CD4-positive, alpha-beta T cell treated with Interleukin-17A for 1 hour (primary cell): ENCODE results near the gene CDAN1.
"Not testable (repeated sequence)": the region's sequence is repeated elsewhere in the genome, so short reads cannot be mapped to it uniquely, and the experiment has no call there.

ENCODE experiments used
- DNase-seq: peaks from one replicate; pipeline ENCODE4 v3.0.0-alpha.2; 2020

CDAN1 gene

DNA sequence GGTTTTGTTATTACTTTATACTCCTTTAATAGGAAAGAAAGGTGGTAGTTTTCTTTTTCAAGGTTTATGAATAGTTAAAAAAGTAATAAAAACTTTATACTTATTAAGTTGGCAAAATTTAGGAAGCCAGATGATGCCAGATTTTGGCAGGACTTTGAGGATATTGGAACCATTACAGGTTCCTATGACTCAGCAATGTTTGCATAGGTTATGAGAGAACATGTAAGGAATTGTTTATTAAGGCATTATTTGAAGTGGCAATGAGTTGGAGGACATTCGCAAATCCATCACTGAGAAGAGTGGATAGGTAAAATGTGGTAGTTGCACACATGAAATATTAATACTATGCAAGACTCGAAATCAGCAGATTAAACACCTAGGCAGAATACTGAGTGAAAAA lies 29.9 kb downstream of the CDAN1 start:
- no peak for DNase-seq

- no peak for DNase-seq
These were observed 31.6 kb downstream of the CDAN1 start for GRCh38 chr15:42705336-42705735.

- DNase-seq, result peak; percentile 74
These were observed 32.4 kb downstream of the CDAN1 start for GRCh38 chr15:42704492-42704926.

- DNase-seq, result no peak
These were observed 40.3 kb downstream of the CDAN1 start for GRCh38 chr15:42696626-42697025.

- no peak for DNase-seq
These were observed 41.3 kb downstream of the CDAN1 start for GRCh38 chr15:42695527-42696071.

DNA sequence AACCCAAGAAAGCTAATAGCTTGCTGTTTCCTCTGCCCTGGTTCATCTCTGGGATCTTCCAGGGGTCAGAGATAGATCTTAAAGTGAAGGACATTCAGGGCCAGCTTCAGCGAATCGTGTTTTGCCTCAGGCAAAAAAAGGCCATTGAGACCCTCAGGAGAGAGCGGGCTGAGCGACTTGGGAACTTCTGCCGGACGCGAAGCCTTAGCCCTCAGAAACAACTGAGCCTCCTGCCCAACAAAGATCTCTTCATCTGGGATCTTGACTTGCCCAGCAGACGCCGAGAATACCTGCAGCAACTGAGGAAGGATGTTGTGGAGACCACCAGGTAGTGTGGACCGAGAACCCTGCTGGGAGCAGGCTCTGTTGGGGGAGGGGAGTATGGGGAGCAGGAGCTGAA lies 42.5 kb downstream of the CDAN1 start:
- no peak for DNase-seq

DNA sequence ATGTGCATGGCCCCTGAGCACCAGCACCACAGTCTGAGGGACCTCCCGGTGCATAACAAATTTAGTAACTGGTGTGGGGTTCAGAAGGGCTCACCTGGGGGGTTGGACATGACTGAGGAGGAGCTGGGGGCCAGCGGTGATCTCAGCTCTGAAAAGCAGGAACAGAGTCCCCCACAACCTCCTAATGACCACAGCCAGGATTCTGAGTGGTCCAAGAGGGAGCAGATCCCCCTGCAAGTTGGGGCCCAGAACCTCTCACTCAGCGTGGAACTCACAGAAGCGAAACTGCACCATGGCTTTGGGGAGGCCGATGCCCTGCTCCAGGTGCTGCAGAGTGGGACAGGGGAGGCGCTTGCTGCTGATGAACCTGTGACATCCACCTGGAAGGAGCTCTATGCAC lies 43.0 kb downstream of the CDAN1 start:
- no peak for DNase-seq

DNA sequence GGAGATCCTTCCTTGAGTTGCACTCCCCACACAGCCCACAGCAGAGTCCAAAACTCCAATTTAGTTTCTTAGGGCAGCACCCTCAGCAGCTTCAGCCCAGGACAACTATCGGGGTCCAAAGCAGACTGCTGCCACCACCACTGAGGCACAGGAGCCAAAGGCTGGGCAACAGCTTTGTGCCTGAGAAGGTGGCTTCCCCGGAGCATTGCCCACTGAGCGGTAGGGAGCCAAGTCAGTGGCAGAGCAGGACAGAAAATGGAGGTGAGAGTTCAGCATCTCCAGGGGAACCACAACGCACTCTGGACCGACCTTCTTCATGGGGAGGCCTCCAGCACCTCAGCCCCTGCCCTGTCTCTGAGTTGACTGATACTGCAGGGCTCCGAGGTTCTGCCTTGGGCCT lies 43.4 kb downstream of the CDAN1 start:
- no peak for DNase-seq

GRCh38 chr15:42692997-42693396 lies 43.9 kb downstream of the CDAN1 start:
- DNase-seq, result no peak

GRCh38 chr15:42692536-42692935 lies 44.4 kb downstream of the CDAN1 start:
- DNase-seq, result no peak

DNA sequence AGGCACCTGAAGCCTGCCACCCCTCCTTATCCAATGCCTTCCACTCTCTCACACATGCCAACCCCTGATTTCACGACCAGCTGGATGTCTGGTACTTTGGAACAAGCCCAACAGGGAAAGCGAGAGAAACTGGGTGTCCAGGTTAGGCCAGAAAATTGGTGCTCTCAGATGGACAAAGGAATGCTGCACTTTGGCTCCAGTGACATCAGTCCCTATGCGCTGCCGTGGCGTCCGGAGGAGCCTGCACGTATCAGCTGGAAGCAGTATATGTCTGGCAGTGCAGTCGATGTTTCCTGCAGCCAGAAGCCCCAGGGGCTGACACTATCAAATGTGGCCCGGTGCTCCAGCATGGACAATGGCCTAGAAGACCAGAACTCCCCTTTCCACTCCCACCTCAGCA lies 45.2 kb downstream of the CDAN1 start:
- DNase-seq, result no peak

DNA sequence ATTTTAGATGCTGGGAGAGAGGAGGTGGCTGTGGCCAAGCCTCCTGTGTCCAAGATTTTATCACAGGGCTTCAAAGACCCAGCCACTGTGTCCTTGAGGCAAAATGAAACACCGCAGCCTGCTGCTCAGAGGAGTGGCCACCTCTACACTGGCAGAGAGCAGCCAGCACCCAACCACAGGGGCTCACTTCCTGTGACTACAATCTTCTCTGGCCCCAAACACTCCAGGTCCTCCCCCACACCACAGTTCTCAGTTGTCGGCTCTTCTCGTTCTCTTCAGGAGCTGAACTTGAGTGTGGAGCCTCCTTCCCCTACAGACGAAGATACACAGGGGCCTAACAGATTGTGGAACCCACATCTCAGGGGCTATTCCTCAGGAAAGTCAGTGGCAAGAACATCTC lies 45.6 kb downstream of the CDAN1 start:
- no peak for DNase-seq

DNA sequence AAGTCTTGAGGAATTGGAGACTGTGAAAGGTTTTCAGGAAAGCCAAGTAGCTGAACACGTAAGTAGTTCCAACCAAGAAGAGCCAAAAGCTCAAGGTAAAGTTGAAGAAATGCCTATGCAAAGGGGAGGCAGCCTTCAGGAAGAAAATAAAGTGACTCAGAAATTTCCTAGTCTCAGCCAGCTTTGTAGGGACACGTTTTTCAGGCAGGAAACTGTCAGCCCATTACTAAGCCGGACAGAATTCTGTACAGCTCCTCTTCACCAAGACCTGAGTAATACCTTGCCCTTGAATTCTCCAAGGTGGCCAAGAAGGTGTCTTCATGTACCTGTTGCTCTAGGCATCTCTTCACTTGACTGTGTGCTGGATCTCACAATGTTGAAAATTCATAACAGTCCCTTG lies 48.6 kb downstream of the CDAN1 start:
- DNase-seq, result no peak

GRCh38 chr15:42687740-42688139 lies 49.2 kb downstream of the CDAN1 start:
- DNase-seq, result no peak

DNA sequence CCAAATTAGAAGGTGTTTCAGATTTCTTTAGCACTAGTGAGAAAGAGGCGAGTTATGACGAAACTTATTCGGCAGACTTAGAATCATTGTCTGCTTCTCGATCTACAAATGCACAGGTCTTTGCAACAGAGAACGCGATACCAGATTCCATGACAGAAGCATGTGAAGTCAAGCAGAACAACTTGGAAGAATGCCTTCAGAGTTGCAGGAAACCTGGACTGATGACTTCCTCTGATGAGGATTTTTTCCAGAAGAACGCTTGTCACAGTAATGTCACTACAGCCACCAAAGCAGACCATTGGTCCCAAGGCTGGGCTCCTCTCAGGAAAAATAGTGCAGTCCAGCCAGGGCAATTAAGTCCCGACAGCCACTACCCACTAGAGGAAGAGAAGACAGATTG lies 50.6 kb downstream of the CDAN1 start:
- DNase-seq, result no peak

GRCh38 chr15:42681119-42681518 lies 55.8 kb downstream of the CDAN1 start:
- no peak for DNase-seq

DNA sequence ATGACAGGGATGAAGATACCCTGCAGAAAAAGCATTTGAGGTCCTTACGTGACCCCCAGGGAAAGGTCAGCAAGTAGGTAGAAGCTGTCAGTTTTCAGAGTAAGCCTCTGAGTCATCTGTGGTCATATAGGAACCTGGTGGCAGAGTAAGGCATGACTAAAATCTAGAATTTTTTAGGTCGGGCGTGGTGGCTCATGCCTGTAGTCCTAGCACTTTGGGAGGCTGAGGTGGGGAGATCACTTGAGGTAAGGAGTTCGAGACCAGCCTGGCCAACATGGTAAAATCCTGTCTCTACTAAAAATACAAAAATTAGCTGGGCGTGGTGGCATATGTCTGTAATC lies 56.8 kb downstream of the CDAN1 start:
- not testable (repeated sequence) for DNase-seq

DNA sequence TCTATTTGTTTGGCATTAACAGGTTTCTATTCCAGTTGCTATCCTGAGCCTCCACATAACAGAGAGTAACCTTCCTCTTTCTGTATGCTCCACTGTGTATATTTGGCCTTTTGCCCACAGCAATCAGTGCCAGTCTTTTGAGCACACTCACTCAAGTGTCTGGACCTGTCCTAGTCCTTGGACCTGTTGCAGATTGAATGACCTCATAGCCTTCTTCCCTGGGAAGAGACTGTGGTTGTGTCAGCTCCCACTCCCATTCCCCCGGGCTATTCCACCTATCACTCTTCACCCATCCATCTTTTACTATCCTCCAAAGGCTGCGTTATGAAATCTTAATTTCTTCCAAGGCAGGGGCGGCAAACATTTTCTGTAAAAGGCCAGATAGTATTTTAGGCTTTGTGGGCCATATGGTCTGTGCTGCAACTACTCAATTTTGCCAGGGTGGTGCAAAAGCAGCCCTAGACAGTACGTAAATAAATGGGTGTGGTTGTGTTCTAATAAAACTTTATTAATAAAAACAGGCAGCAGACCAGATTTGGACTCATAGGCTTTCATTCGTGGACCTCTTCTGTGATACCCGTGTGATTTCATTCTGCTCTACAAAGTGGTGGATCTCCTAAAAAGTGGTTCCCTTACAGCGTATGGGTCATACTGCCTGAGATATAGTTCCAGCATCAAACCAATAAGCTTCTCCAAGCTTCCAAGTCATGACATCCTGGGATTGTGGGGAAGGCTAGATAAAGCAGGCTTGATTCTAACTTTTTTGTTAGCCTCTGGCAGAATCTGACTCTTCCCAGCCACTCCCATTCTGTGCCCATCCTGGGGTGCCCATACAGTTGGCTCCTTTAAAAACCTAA lies 57.4 kb downstream of the CDAN1 start:
- DNase-seq, result no peak

GRCh38 chr15:42675021-42675420 lies 61.9 kb downstream of the CDAN1 start:
- no peak for DNase-seq

DNA sequence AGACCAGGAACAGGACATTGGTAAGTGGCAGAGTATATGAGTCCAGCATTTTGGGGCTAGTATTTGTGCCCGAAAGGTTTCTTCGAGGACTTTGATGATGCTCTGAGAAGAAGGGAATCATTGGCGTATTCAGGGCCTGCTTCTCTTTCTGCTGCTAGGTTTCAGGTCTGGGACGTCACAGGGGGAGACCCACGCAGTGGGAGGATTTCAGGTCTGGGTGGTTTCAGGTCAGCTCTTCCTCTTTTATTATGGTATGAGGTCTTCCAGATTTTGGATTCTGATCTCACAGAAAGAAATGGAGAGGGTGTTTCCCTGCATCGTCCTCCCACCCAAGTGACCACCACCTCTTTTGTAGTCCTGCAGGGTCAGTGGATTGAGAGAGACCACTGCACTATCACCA lies 62.5 kb downstream of the CDAN1 start:
- no peak for DNase-seq
